HepG2 (cell line): ENCODE data around the gene PRKG1. TPM values are rescaled to one million over a fixed set of nuclear protein-coding genes. Genes with fewer than 3 reads are reported as not detected.

Source experiments
- AKAP8 ChIP-seq: sonication (generic); formaldehyde crosslinking; IDR thresholded peaks from 2 replicates; pipeline ENCODE4 v1.5.1; 2020; ENCODE audit warnings: mild to moderate bottlenecking, missing genetic modification reagents
- CBX1 ChIP-seq: IDR thresholded peaks from one replicate; pipeline ENCODE4 v1.6.1; 2016; ENCODE audit warnings: antibody characterized with exemption, low read depth
- E2F1 ChIP-seq: sonication (generic); formaldehyde crosslinking; IDR thresholded peaks from 2 replicates; pipeline ENCODE4 v1.5.0; 2020; ENCODE audit warnings: missing genetic modification reagents
- FOXA1 ChIP-seq, 2 experiments: fragments of 450-650 bp in 1 of 2; sonication (generic) in 1 of 2; formaldehyde crosslinking in 1 of 2; IDR thresholded peaks; 2 replicates each; pipeline versions ENCODE4 v1.4.0 to v1.6.1; 2016 to 2020; ENCODE audit warnings: missing genetic modification reagents in 1 of 2
- IKZF4 ChIP-seq: sonication (generic); formaldehyde crosslinking; IDR thresholded peaks from 2 replicates; pipeline ENCODE4 v1.5.1; 2020; ENCODE audit warnings: borderline replicate concordance, mild to moderate bottlenecking, low read depth, missing genetic modification reagents; ENCODE audit errors: not compliant biosample characterization
- IRF9 ChIP-seq: sonication (generic); formaldehyde crosslinking; IDR thresholded peaks from 2 replicates; pipeline ENCODE4 v1.8.0; 2022; ENCODE audit warnings: missing genetic modification reagents, mild to moderate bottlenecking, borderline replicate concordance
- KMT2B ChIP-seq: IDR thresholded peaks from 2 replicates; pipeline ENCODE4 v1.6.1; 2016; ENCODE audit warnings: missing genetic modification reagents, missing compliant biosample characterization
- MAFG ChIP-seq: sonication (generic); formaldehyde crosslinking; IDR thresholded peaks from 2 replicates; pipeline ENCODE4 v1.5.1; 2020; ENCODE audit warnings: mild to moderate bottlenecking, missing genetic modification reagents
- MIER3 ChIP-seq: IDR thresholded peaks from 2 replicates; pipeline ENCODE4 v1.6.1; 2016; ENCODE audit warnings: missing compliant biosample characterization, borderline replicate concordance
- MTF1 ChIP-seq: sonication (generic); formaldehyde crosslinking; IDR thresholded peaks from 2 replicates; pipeline ENCODE4 v1.5.0; 2020; ENCODE audit warnings: missing genetic modification reagents
- NCOA1 ChIP-seq: sonication (generic); formaldehyde crosslinking; IDR thresholded peaks from 2 replicates; pipeline ENCODE4 v1.9.0; 2021; ENCODE audit warnings: missing genetic modification reagents
- SP2 ChIP-seq: sonication (generic); formaldehyde crosslinking; IDR thresholded peaks from 2 replicates; pipeline ENCODE4 v1.5.1; 2020; ENCODE audit warnings: mild to moderate bottlenecking, missing genetic modification reagents
- TEAD3 ChIP-seq: optimal IDR thresholded peaks from 2 replicates; pipeline ENCODE3; 2016; ENCODE audit warnings: borderline replicate concordance
- ZBED4 ChIP-seq: sonication (generic); formaldehyde crosslinking; IDR thresholded peaks from 2 replicates; pipeline ENCODE4 v1.4.0; 2020; ENCODE audit warnings: missing genetic modification reagents, borderline replicate concordance
- ZFP1 ChIP-seq: IDR thresholded peaks from 2 replicates; pipeline ENCODE4 v1.6.1; 2016
- ZNF362 ChIP-seq: sonication (generic); formaldehyde crosslinking; IDR thresholded peaks from 2 replicates; pipeline ENCODE4 v1.4.0; 2020; ENCODE audit warnings: missing genetic modification reagents, mild to moderate bottlenecking, borderline replicate concordance
- ZNF549 ChIP-seq: sonication (generic); formaldehyde crosslinking; IDR thresholded peaks from 2 replicates; pipeline ENCODE4 v1.5.0; 2020; ENCODE audit warnings: missing genetic modification reagents
- ZNF597 ChIP-seq: sonication (generic); formaldehyde crosslinking; IDR thresholded peaks from 2 replicates; pipeline ENCODE4 v1.5.0; 2020; ENCODE audit warnings: missing genetic modification reagents
- ZNF674 ChIP-seq: sonication (generic); formaldehyde crosslinking; IDR thresholded peaks from 2 replicates; pipeline ENCODE4 v1.5.0; 2020; ENCODE audit warnings: low read depth, mild to moderate bottlenecking, missing genetic modification reagents
- ZSCAN31 ChIP-seq: sonication (generic); formaldehyde crosslinking; IDR thresholded peaks from 2 replicates; pipeline ENCODE4 v1.5.0; 2020; ENCODE audit warnings: low read depth, mild to moderate bottlenecking, missing genetic modification reagents
- polyA plus RNA-seq, 8 experiments: library from polyadenylated mRNA; depleted of rRNA in 3 of 8; stranded (reverse) in 7 of 8; unstranded in 1 of 8; fragments of >200 nt; fragmentation: Illumina TruSeq in 4 of 8; extraction: Trizol in 4 of 8; gene quantifications; 2 replicates each; pipeline versions ENCODE4 v1.2.1 to v1.2.3, GENCODE V29; 2011 to 2016; ENCODE audit warnings: low read depth in 4 of 8, missing spikeins in 1 of 8, mixed read lengths in 1 of 8; ENCODE audit not compliant: insufficient read depth in 1 of 8
- total RNA-seq, 5 experiments: library from RNA; depleted of rRNA; stranded (reverse); fragments of >200 nt; fragmentation: Illumina TruSeq; extraction: Trizol; gene quantifications; 2 replicates each; pipeline ENCODE4 v1.2.3, GENCODE V29; 2016; ENCODE audit warnings: low read depth in 1 of 5

Gene PRKG1
- total and polyA plus RNA-seq, 2 of the 13 experiments (the other 11 are each of a cell fraction or from before 2014, with no cell fraction given) = 0.01 TPM; not detected in 1

- TF ChIP-seq IKZF4 (CRISPR knock-in tag) (peak; percentile 17), E2F1 (no peak), CBX1 (no peak), ZBED4 (CRISPR knock-in tag) (no peak), NCOA1 (CRISPR knock-in tag) (peak; percentile 86; the same call in 1 of the 2 replicates), FOXA1 (IDR thresholded peaks at IDR 0.05) (no peak), FOXA1 (CRISPR knock-in tag; IDR thresholded peaks at IDR 0.05) (peak; percentile 88), MAFG (CRISPR knock-in tag) (no peak), TEAD3 (CRISPR knock-in tag) (no peak), ZNF549 (CRISPR knock-in tag) (no peak), ZNF597 (CRISPR knock-in tag) (0 out of 2 replicates have a peak, but pooled peaks have one; percentile 76), AKAP8 (CRISPR knock-in tag) (no peak), SP2 (CRISPR knock-in tag) (no peak), MTF1 (CRISPR knock-in tag) (peak; percentile 16; the same call in 1 of the 2 replicates), ZSCAN31 (CRISPR knock-in tag) (peak; percentile 87), ZNF674 (peak; percentile 76; the same call in 1 of the 2 replicates), ZNF362 (CRISPR knock-in tag) (peak; percentile 4; the same call in 1 of the 2 replicates), IRF9 (CRISPR knock-in tag) (no peak), ZFP1 (CRISPR knock-in tag) (no peak), MIER3 (CRISPR knock-in tag) (no peak; the same call in 1 of the 2 replicates), KMT2B (CRISPR knock-in tag) (no peak; the same call in 1 of the 2 replicates)
Measured at GRCh38 chr10:52313933-52314821, 1239.9 kb downstream of the PRKG1 start, which contains the start of gene DKK1 (continued).
